Loucy (cell line): ENCODE results near the gene TCEA3.
A peak's percentile ranks its signal among the peaks of the same experiment; 100 is the strongest.

Source experiments
- H2AFZ ChIP-seq: fragments of 200-600 bp; sonication (generic); 2 replicates; pipeline ENCODE4 v1.6.0; 2016; ENCODE audit warnings: antibody characterized with exemption, mild to moderate bottlenecking, low read length, moderate library complexity
- H3F3A ChIP-seq: fragments of 200-600 bp; 2 replicates; pipeline ENCODE4 v1.6.0; 2016; ENCODE audit warnings: antibody characterized with exemption, low read depth, mild to moderate bottlenecking
- H3K27me3 ChIP-seq: fragments of 200-600 bp; sonication (generic); 2 replicates; pipeline ENCODE4 v1.6.1; 2014; ENCODE audit warnings: low read length, mild to moderate bottlenecking; ENCODE audit not compliant: insufficient read depth, poor library complexity, severe bottlenecking
- H3K36me3 ChIP-seq: fragments of 200-600 bp; sonication (generic); 2 replicates; pipeline ENCODE4 v1.6.1; 2016; ENCODE audit warnings: low read length; ENCODE audit not compliant: insufficient read depth
- H3K4me1 ChIP-seq: fragments of 200-600 bp; sonication (generic); 2 replicates; pipeline ENCODE4 v1.5.1; 2014; ENCODE audit warnings: low read length, mild to moderate bottlenecking; ENCODE audit not compliant: insufficient read depth, poor library complexity, severe bottlenecking
- H3K4me2 ChIP-seq: fragments of 200-600 bp; sonication (generic); 2 replicates; pipeline ENCODE4 v1.6.0; 2014; ENCODE audit warnings: antibody characterized with exemption, low read length, low read depth, mild to moderate bottlenecking; ENCODE audit not compliant: poor library complexity, severe bottlenecking
- H3K4me3 ChIP-seq: fragments of 200-600 bp; sonication (generic); 2 replicates; pipeline ENCODE4 v1.5.1; 2014; ENCODE audit warnings: low read length, mild to moderate bottlenecking, mixed read lengths; ENCODE audit not compliant: poor library complexity, severe bottlenecking
- H3K79me2 ChIP-seq: fragments of 200-600 bp; sonication (generic); 2 replicates; pipeline ENCODE4 v1.6.1; 2014; ENCODE audit warnings: low read length; ENCODE audit not compliant: insufficient read depth
- H3K9ac ChIP-seq: fragments of 200-600 bp; sonication (generic); 2 replicates; pipeline ENCODE4 v1.6.0; 2014; ENCODE audit warnings: mild to moderate bottlenecking, low read depth, low read length, moderate library complexity; ENCODE audit not compliant: poor library complexity, severe bottlenecking
- H3K9me2 ChIP-seq: fragments of 200-600 bp; sonication (generic); replicated peaks from 2 replicates; pipeline ENCODE4 v1.6.1; 2016; ENCODE audit warnings: low read depth, low read length, mixed read lengths
- H3K9me3 ChIP-seq: fragments of 200-600 bp; sonication (generic); 2 replicates; pipeline ENCODE4 v1.6.1; 2014; ENCODE audit warnings: mild to moderate bottlenecking, antibody characterized with exemption, low read length, low read depth; ENCODE audit not compliant: insufficient read depth
- H4K20me1 ChIP-seq: fragments of 200-600 bp; sonication (generic); 2 replicates; pipeline ENCODE4 v1.6.0; 2014; ENCODE audit warnings: antibody characterized with exemption, low read length, mild to moderate bottlenecking; ENCODE audit not compliant: insufficient read depth, poor library complexity, severe bottlenecking
- CTCF ChIP-seq: fragments of 200-600 bp; sonication (generic); conservative IDR thresholded peaks from 2 replicates; pipeline ENCODE4 v1.5.1; 2014; ENCODE audit warnings: mild to moderate bottlenecking, antibody characterized with exemption, low read length
- EZH2phosphoT487 ChIP-seq: fragments of 200-600 bp; IDR thresholded peaks from 2 replicates; pipeline ENCODE4 v1.6.1; 2018; ENCODE audit warnings: antibody characterized with exemption, mild to moderate bottlenecking, moderate library complexity, borderline replicate concordance

TCEA3 gene

DNA sequence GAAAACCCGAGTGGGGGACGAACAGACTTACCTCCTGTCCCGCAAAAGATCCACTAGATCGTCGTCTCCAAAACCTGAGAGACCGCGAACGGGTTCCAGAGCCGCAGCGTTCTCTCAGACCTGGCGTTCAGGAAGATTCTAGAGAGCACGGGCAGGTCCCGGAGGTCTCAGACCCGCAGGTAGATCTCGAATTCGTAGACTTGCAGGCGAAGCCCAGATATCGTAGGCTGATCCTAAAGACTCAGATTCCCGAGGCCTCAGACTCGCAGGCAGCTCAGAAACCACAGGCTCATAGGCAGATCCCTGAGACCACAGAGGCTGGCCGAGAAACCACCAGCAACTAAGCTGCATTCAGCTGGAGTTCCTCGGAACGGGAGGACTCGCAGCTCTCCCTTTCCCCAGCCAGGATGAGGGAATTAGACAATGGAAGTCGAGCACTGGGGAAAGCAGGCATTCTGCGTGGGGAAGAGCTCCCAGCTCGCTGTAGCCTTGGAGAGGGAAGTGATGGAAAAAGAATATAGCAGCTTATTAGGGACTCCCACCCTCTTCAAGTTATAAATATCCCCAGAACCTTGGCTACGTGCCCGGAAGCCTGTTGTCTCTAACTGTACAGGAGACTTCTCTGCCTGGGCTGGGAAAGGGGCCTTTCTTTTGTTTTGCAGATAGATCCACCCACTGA, 55.1 kb downstream of the TCEA3 start, which contains the start of gene ZNF436:
Gene ZNF436, minus strand, starts transcription at position 502 of the 679 bp plus-strand sequence. CDS start 1,831 bp downstream, outside the sequence.
- Histone ChIP-seq H3K9me2 (no peaks in the 10 kb centered on the region), H2AFZ (peak within 1 kb of the TSS; percentile 98), H3K4me2 (peak within 1 kb of the TSS; percentile 78), H3K27me3 (no peaks in the 10 kb centered on the region), H3K4me3 (peak within 1 kb of the TSS; percentile 87), H3K9me3 (peaks cover 4% of the 10 kb centered on the region; the same call in 1 of the 2 replicates), H3K9ac (peak within 1 kb of the TSS; percentile 90), H4K20me1 (no peaks in the 10 kb centered on the region), H3K79me2 (peaks cover 59% of the 10 kb centered on the region), H3K36me3 (peaks cover 12% of the 10 kb centered on the region), H3F3A (no peaks in the 10 kb centered on the region), H3K4me1 (peaks cover 32% of the 10 kb centered on the region)
- TF ChIP-seq EZH2phosphoT487 (no peak), CTCF (no peak)

- Histone ChIP-seq H3K4me2 (peak overlapping the region; percentile 78), H3K79me2 (peaks cover 59% of the 10 kb centered on the region), H4K20me1 (no peaks in the 10 kb centered on the region), H3K36me3 (peaks cover 20% of the 10 kb centered on the region), H3K4me1 (peaks cover 32% of the 10 kb centered on the region), H3K9me2 (no peaks in the 10 kb centered on the region), H3K9ac (peak overlapping the region; percentile 90), H3K4me3 (peak overlapping the region; percentile 87), H3K27me3 (no peaks in the 10 kb centered on the region), H3F3A (no peaks in the 10 kb centered on the region), H2AFZ (peak overlapping the region; percentile 98), H3K9me3 (peaks cover 9% of the 10 kb centered on the region; the same call in 1 of the 2 replicates)
- TF ChIP-seq CTCF (peak; percentile 43), EZH2phosphoT487 (no peak)
These were observed 55.8 kb downstream of the TCEA3 start for GRCh38 chr1:23368562-23369334.

DNA sequence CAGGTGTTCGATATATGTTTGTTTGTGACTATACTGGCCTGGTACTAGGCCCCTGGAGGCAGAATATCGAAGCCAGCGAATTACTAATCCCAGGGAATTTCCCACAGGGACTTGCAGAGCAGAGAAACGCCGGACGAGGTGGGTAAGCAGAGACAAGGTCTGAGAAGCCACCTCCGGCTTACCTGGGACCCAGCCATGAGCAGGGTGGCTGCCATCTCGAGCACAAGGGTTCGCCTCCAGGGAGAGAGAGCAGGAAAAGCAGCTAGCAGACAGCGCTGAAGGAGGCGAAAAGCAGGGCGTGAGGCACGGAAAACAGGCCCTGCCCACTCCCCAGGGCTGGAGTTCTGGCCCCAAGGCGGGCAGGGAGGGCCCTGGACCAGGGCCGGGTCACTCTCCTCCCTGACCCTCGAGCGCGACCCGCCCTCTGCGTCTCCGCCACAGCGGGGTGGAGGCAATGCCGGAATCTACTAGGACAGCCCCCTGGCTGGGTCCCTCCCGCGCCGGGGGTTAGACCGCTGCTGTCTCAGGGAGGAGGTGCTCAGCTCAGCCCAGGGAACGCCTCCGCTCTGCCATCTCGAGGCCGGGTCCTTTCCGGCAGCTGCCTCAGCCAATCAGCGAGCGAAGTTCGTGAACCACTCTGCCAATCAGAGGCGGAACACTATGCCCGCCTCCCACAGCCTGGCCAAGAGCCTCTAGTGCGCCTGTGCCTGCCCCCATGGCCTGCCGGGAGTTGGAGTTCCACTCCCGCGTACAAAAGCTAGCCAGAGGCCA, 56.6 kb downstream of the TCEA3 start:
- Histone ChIP-seq H3K79me2 (peaks cover 59% of the 10 kb centered on the region), H3K4me2 (peak overlapping the region; percentile 83), H4K20me1 (no peaks in the 10 kb centered on the region), H3K4me3 (peak overlapping the region; percentile 87), H3K9ac (peak overlapping the region; percentile 90), H3F3A (no peaks in the 10 kb centered on the region), H2AFZ (peak overlapping the region; percentile 98), H3K27me3 (peaks cover under 1% of the 10 kb centered on the region), H3K36me3 (peaks cover 27% of the 10 kb centered on the region), H3K9me2 (no peaks in the 10 kb centered on the region), H3K4me1 (peaks cover 32% of the 10 kb centered on the region), H3K9me3 (peaks cover 17% of the 10 kb centered on the region; the same call in 1 of the 2 replicates)
- no peak for TF ChIP-seq CTCF
- no peak for TF ChIP-seq EZH2phosphoT487
